HL-60 (cell line): Measurements from ENCODE around the gene GNG12.

Experiments
- DNase-seq, 2 experiments: peaks; one replicate each; pipeline ENCODE4 v3.0.0-alpha.2; 2010 to 2020; ENCODE audit warnings: low read depth in 1 of 2, low spot score in 1 of 2
- H3K27ac ChIP-seq: fragments of 250-450 bp; sonication (Bioruptor Pico); replicated peaks from 2 replicates; pipeline ENCODE4 v1.5.1; 2020; ENCODE audit warnings: mild to moderate bottlenecking, moderate library complexity
- H3K27me3 ChIP-seq: fragments of 250-450 bp; sonication (Bioruptor Pico); 2 replicates; pipeline ENCODE4 v1.5.1; 2021; ENCODE audit warnings: mild to moderate bottlenecking, moderate library complexity; ENCODE audit not compliant: insufficient read depth, poor library complexity, severe bottlenecking
- H3K4me3 ChIP-seq: replicated peaks from 2 replicates; pipeline ENCODE4 v1.5.1; 2011; ENCODE audit warnings: mild to moderate bottlenecking, control low read depth, low read length; ENCODE audit not compliant: insufficient read depth
- CTCF ChIP-seq: IDR thresholded peaks from one replicate; pipeline ENCODE4 v1.5.1; 2011; ENCODE audit warnings: low read length, control low read depth, inconsistent platforms; ENCODE audit not compliant: insufficient read depth
- GABPA ChIP-seq: IDR thresholded peaks from 2 replicates; pipeline ENCODE4 v1.6.1; 2012; ENCODE audit warnings: low read depth
- POLR2AphosphoS5 ChIP-seq: IDR thresholded peaks from 2 replicates; pipeline ENCODE4 v1.6.1; 2012; ENCODE audit warnings: low read depth
- REST ChIP-seq: IDR thresholded peaks from 2 replicates; pipeline ENCODE4 v1.6.1; 2012; ENCODE audit warnings: low read depth; ENCODE audit not compliant: insufficient replicate concordance
- SPI1 ChIP-seq: IDR thresholded peaks from 2 replicates; pipeline ENCODE4 v1.6.1; 2012; ENCODE audit warnings: low read depth, mild to moderate bottlenecking, borderline replicate concordance

The GNG12 gene

DNA sequence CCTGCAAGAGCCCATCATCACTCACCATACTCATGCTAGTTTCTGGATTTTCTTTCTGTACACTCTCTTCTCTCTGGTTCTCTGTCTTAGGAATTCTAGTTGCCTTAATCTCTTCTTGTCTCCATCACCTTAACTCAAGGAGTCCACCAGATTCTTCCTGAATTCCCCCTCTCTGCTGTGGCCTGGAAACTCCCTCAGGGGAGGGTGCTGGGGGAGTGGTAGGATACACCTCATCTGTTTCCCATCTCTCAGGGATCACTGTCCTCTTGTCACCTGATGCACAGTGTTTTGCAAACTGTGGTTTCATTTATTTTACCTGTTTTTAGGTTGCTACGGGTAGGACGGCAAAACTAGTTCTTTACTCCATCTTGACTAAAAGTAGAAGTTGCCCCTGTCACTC is 6.6 kb upstream of the GNG12 start:
- Histone ChIP-seq H3K27me3 (peaks cover 14% of the 10 kb centered on the region), H3K27ac (no peak overlapping the region), H3K4me3 (no peak overlapping the region)
- no peak for TF ChIP-seq SPI1
- no peak for TF ChIP-seq CTCF
- no peak for TF ChIP-seq POLR2AphosphoS5
- TF ChIP-seq GABPA = no peak
- no peak for TF ChIP-seq REST
- no peak for DNase-seq

- H3K27ac ChIP-seq = no peak overlapping the region
- no peak overlapping the region for H3K4me3 ChIP-seq
- peaks cover 24% of the 10 kb centered on the region for H3K27me3 ChIP-seq
- TF ChIP-seq GABPA = no peak
- TF ChIP-seq CTCF = no peak
- TF ChIP-seq SPI1 = no peak
- no peak for TF ChIP-seq REST
- TF ChIP-seq POLR2AphosphoS5 = no peak
- no peak for DNase-seq
These were observed 5.1 kb upstream of the GNG12 start for GRCh38 chr1:67838180-67838910.

- no peak for TF ChIP-seq GABPA
- no peak for TF ChIP-seq POLR2AphosphoS5
- TF ChIP-seq SPI1 = no peak
- TF ChIP-seq REST = no peak
- TF ChIP-seq CTCF = no peak
- Histone ChIP-seq H3K27ac (no peak overlapping the region), H3K27me3 (peaks cover 34% of the 10 kb centered on the region), H3K4me3 (no peak overlapping the region)
- no peak for DNase-seq
These were observed 3.5 kb upstream of the GNG12 start for GRCh38 chr1:67836769-67837168.
